ENCODE data around the gene NOM1. TPM values are rescaled to one million over a fixed set of nuclear protein-coding genes. Genes with fewer than 3 reads are reported as not detected.

The NOM1 gene
- total RNA-seq, 1 experiment from 2014 or later: 14.1 TPM

GRCh38 chr7:156985101-156985992 lies 35.8 kb downstream of the NOM1 start:
- no peak for DNase-seq (ENCODE audit: low read depth)

DNA sequence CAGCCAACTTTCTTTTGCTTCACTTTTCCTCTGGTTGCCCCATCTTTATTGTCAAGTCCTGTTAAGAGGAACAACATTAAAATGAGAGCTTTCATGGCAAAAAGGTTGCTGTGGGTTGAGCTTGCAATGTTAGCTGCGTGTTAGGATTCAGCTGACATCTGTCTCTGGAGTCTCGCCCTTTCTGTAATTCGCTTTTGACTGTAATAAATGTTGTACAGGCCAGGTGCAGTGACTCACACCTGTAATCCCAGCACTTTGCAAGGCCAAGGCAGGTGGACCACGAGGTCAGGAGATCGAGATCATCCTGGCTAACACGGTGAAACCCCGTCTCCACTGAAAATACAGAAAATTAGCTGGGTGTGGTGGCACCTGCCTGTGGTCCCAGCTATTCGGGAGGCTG lies 36.9 kb downstream of the NOM1 start:
- DNase-seq (ENCODE audit: low read depth): no peak

- no peak for DNase-seq (ENCODE audit: low read depth)
Observed at GRCh38 chr7:156988343-156989185, 39.1 kb downstream of the NOM1 start.

- DNase-seq (ENCODE audit: low read depth): no peak
Observed at GRCh38 chr7:156989766-156990535, 40.4 kb downstream of the NOM1 start.

GRCh38 chr7:156993021-156993924 lies 43.8 kb downstream of the NOM1 start:
- DNase-seq (ENCODE audit: low read depth): no peak

DNA sequence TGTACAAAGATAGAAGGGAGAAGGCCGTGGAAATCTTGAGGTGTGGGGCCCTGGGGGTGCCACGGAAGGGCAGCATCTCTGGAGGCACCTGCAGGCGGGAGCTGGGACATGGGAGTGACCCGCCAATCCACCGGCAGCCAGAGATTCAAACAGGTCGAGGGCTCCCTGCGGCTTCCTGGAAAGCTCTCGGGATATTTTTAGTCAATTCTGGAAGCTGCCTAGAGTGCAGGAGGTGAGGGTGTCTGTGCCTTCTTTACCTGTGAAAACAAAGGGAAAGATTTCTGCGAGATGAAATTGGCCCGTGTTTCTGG lies 44.4 kb downstream of the NOM1 start:
- no peak for DNase-seq (ENCODE audit: low read depth)

GRCh38 chr7:156994417-156994816 lies 44.9 kb downstream of the NOM1 start:
- DNase-seq (ENCODE audit: low read depth): no peak

DNA sequence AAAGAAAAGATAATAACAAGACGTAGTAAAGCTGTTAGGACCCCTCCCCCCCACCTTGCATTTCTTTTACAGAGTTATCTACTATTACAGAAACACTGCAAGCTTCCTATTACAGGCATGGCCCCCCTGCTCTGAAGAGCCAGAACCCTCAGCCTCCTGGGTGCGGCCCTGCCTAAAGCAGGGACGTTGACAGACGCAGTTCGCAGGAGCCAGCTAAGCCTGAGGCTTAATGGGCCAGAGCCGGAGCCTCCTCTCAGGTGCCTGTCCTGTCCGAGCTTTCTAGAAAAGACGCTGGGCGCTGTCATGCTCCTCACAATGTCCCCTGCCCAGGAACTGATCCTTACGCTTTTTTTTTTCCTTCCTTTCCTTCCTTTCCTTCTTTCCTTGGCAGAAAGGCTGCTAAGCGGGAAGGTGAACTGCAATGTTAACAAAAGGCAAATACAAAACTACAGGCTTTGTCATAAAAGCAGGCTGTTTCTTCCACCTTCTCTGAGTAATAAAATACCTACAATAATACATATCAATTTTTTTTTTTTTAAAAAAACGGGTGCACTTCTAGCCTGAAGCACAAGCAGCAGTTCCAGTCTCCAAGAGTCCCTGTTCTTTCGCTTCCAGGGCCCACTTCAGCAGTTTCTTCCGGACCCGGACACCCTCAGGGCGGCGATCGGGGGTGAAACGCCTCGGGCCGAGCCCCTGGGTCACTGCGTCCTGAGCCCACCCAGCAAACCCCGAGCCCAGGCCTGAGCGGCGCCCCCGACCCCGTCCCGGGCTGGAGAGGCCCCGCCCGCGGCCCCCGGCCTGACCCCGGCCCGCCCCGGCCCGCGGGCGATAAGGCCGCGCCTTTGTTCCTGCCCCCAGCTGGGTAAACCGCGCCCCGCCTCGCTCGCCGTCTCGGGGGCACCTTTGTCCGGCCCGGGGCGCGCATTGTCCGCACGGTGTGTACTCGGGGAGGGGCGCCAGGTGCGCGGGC lies 49.8 kb downstream of the NOM1 start:
- DNase-seq (ENCODE audit: low read depth): no peak

- no peak for DNase-seq (ENCODE audit: low read depth)
Observed at GRCh38 chr7:156999958-157000726, 50.6 kb downstream of the NOM1 start.

- no peak for DNase-seq (ENCODE audit: low read depth)
Observed at GRCh38 chr7:157000741-157001653, 51.5 kb downstream of the NOM1 start.

GRCh38 chr7:157001920-157002818 lies 52.7 kb downstream of the NOM1 start:
- no peak for DNase-seq (ENCODE audit: low read depth)

DNA sequence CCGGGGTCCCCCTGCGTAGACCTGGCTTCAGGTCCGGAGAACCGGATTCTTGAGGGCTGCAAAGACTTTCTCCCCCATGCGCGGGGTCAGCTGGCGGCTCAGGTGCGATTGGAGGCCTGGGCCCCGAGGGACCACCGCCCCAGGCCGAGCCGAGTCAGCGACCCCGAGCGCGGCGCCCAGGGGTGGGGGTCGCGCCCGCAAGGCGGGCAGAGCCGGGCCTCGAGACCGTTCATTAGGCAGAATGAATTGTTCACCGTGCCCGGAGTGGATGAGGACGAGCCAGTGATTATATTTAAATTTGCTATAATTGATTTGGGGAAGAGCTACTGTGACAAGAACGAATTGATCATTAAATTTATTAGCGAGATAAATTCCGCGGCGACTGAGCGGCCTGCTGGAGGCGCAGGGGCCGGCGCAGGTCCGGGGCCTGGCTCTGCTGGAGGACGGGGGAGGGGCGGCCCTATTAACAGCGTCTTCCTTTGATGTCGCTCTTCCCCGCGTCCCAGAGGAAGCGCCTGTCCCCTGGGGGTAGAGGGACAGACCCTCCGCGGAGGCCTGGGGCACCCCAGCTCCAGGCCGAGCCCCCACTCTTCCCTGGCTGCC lies 53.4 kb downstream of the NOM1 start:
- DNase-seq (ENCODE audit: low read depth): no peak

- DNase-seq (ENCODE audit: low read depth): no peak
Observed at GRCh38 chr7:157003445-157003755, 53.9 kb downstream of the NOM1 start.

DNA sequence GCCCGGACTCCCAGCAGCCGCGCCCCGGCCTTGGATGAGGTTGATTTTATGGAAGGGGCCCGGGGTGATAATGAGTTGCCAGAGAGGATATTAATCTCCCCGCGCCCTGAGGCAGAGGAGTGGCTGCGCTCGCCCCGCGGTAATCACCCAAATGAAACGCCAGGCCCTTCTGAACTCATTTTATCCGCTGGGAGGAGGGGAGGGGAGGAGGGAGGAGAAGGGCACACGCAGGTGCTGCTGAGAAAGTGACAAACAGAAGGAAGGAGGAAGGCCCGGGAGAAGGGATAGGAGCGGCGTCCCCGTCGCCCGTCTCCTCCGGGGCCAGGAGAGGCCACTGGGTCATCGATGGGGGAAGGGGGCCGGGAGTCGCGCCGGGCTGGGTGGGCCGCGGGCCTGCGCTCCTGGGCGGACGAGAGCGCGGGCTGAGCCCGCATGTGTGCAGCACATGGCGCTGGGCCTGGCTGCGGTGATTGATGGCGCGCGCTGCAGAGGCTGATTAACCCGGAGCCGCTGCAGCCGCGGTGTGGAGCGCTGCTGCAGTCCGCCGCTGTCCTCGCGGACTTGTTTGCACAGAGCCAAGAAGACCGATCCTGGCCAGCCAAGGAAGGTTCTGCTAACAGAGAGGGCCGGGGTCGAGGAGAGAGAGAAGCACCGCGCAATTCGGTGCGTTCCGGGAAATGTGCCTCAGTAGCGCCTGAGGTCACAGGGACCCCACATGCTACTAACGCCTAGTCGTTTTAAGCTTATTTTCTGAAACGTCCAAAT lies 54.4 kb downstream of the NOM1 start:
- peak; percentile 27 for DNase-seq (ENCODE audit: low read depth)

DNA sequence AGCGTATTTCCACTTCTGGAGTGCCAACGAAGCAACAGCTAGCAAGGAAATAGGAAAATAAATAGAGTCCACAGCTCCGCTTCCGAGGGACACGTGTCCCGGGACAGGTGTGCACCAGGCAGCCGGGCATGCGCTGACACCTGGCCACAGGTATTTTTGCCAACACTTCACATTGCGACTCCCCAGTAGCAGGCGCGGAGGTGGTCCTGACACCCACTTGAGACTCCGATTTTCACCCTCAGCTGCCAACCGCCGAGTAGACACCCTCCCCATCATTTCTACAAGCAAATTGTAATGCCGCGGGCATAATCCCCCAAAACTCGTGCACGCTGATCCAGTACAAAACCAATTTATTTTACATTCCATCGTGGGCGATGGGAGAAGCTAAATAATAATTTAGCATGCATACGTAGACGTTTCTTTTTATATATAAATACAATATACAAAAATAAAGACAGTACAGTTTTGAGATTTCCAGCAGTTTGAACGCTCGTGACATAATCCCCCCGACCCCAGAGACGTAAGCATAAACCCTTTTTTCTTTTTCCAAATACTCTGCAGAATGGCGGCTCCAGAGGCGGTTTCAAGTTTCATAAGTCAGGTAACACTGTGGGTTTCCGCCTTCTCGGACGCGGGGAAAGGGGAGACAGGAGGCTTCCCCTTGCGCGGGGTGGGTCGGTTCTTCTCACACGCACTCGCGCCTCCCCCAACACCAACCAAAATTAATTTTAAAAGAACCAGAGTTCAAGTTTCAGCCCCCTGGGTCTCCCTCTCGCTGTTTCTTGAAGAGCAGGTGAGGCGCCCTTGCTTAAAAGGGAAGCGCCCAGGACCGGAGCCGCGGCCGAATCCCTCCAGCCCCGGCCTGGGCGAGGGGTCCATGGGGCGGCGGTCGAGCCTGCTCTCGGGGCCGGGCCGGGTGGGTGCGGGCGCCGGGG lies 55.3 kb downstream of the NOM1 start:
- no peak for DNase-seq (ENCODE audit: low read depth)
